Hepatic stellate cell (primary cell): ENCODE measurements around the gene ARHGEF37.
"Not testable (repeated sequence)": the region's sequence is repeated elsewhere in the genome, so short reads cannot be mapped to it uniquely, and the experiment has no call there.

Experiments
- DNase-seq: peaks from one replicate; pipeline ENCODE4 v3.0.0; 2011; ENCODE audit warnings: low spot score

The ARHGEF37 gene

GRCh38 chr5:149581192-149581861 lies at the start of gene ARHGEF37:
TSS of gene ARHGEF37 (plus strand) at chr5:149581498. CDS start at chr5:149597770, 16,272 bp downstream.
- no peak for DNase-seq

GRCh38 chr5:149532413-149532812 lies 48.9 kb upstream of the ARHGEF37 start:
- no peak for DNase-seq

- not testable (repeated sequence) for DNase-seq
Measured at GRCh38 chr5:149535787-149536186, 45.5 kb upstream of the ARHGEF37 start.

GRCh38 chr5:149537374-149537975 lies 43.8 kb upstream of the ARHGEF37 start:
- no peak for DNase-seq

- DNase-seq: no peak
Measured at GRCh38 chr5:149540089-149540488, 41.2 kb upstream of the ARHGEF37 start.

GRCh38 chr5:149541893-149542292 lies 39.4 kb upstream of the ARHGEF37 start:
- no peak for DNase-seq

GRCh38 chr5:149543361-149544027 lies 37.8 kb upstream of the ARHGEF37 start:
- DNase-seq: no peak

GRCh38 chr5:149544028-149544420 lies 37.3 kb upstream of the ARHGEF37 start:
- DNase-seq: no peak

- no peak for DNase-seq
Measured at GRCh38 chr5:149545327-149545726, 36.0 kb upstream of the ARHGEF37 start.

GRCh38 chr5:149546974-149547373 lies 34.3 kb upstream of the ARHGEF37 start:
- no peak for DNase-seq

- DNase-seq: peak; percentile 35
Measured at GRCh38 chr5:149549461-149550267, 31.6 kb upstream of the ARHGEF37 start.

GRCh38 chr5:149550268-149550583 lies 31.1 kb upstream of the ARHGEF37 start:
- DNase-seq: peak; percentile 49

GRCh38 chr5:149550594-149551226 lies 30.6 kb upstream of the ARHGEF37 start:
- peak; percentile 16 for DNase-seq

- peak; percentile 99 for DNase-seq
Measured at GRCh38 chr5:149551227-149552037, 29.9 kb upstream of the ARHGEF37 start, which contains the start of gene CSNK1A1. TSS of gene CSNK1A1 (minus strand) at chr5:149551439. CDS start at chr5:149550964, 475 bp downstream.

- no peak for DNase-seq
Measured at GRCh38 chr5:149552038-149552494, 29.2 kb upstream of the ARHGEF37 start.

- DNase-seq: no peak
Measured at GRCh38 chr5:149552553-149553160, 28.6 kb upstream of the ARHGEF37 start.

- no peak for DNase-seq
Measured at GRCh38 chr5:149559706-149560105, 21.6 kb upstream of the ARHGEF37 start.

GRCh38 chr5:149561848-149562247 lies 19.4 kb upstream of the ARHGEF37 start:
- DNase-seq: peak; percentile 77

GRCh38 chr5:149563466-149563865 lies 17.8 kb upstream of the ARHGEF37 start:
- DNase-seq: peak; percentile 37

- DNase-seq: peak; percentile 69
Measured at GRCh38 chr5:149564542-149565140, 16.7 kb upstream of the ARHGEF37 start.
